ENCODE data around the gene ILF3. TPM values are rescaled to one million over a fixed set of nuclear protein-coding genes. Genes with fewer than 3 reads are reported as not detected.

ILF3 gene
- polyA plus RNA-seq, 2 of the 4 experiments (the other 2 are of a cell fraction), result 142 to 197 TPM

- FAIRE-seq (no peak), DNase-seq (ENCODE audit: low read depth in 1 of 2, low spot score in 1 of 2) (no peak), ATAC-seq (no peak)
- Histone ChIP-seq H3K4me3 (no peak overlapping the region), H3K9me3 (no peaks in the 10 kb centered on the region), H3K4me1 (no peaks in the 10 kb centered on the region), H3K27ac (no peak overlapping the region), H3K4me2 (no peak overlapping the region)
- POLR2A ChIA-PET, result no interaction called here
- 94% methylated on average over 20 of the region's 31 CpGs for WGBS (ENCODE audit: missing lambda C conversion rate)
- CTCF ChIA-PET, result interaction anchor here (1.0 to 2.5 kb wide), 3 partner anchors 12 to 106 kb away, joined by 5 to 11 read pairs (median 6); no protein-coding TSS in a partner anchor
- no peak for TF ChIP-seq SREBF2 (IDR thresholded peaks at IDR 0.05)
- TF ChIP-seq MAX (IDR thresholded peaks at IDR 0.05), result no peak
- no peak for TF ChIP-seq RAD21 (conservative IDR thresholded peaks at IDR 0.05 in 1 of 2, IDR thresholded peaks at IDR 0.05 in 1 of 2)
- no peak for TF ChIP-seq CHD4 (IDR thresholded peaks at IDR 0.05; ENCODE audit: borderline replicate concordance)
- TF ChIP-seq NPAS2 (CRISPR knock-in tag; IDR thresholded peaks at IDR 0.05; ENCODE audit: borderline replicate concordance), result no peak
- TF ChIP-seq KDM5A (IDR thresholded peaks at IDR 0.05), result no peak
- TF ChIP-seq TFCP2L1 (CRISPR knock-in tag; IDR thresholded peaks at IDR 0.05), result no peak
- TF ChIP-seq RNF2 (IDR thresholded peaks at IDR 0.05; ENCODE audit: borderline replicate concordance, low read depth), result no peak
- TF ChIP-seq FOSB (CRISPR knock-in tag; IDR thresholded peaks at IDR 0.05), result no peak
Observed at GRCh38 chr19:10686661-10687517, 32.7 kb downstream of the ILF3 start.

- no peaks in the 10 kb centered on the region for H3K4me1 ChIP-seq
- ChIA-PET POLR2A (no interaction called here), CTCF (interaction anchor here (1.0 to 2.5 kb wide), 3 partner anchors 11 to 107 kb away, joined by 5 to 11 read pairs (median 6); no protein-coding TSS in a partner anchor)
- WGBS (ENCODE audit: missing lambda C conversion rate), result 99% methylated on average over 7 of the region's 25 CpGs
- FAIRE-seq (no peak), ATAC-seq (no peak), DNase-seq (ENCODE audit: low read depth in 1 of 2, low spot score in 1 of 2) (no peak)
- H3K9me3 ChIP-seq, result no peaks in the 10 kb centered on the region
- no peak overlapping the region for H3K4me3 ChIP-seq
- TF ChIP-seq BCL3 (IDR thresholded peaks at IDR 0.05) (no peak), KDM1A (IDR thresholded peaks at IDR 0.05; ENCODE audit: low read depth) (no peak), ZNF302 (CRISPR knock-in tag; IDR thresholded peaks at IDR 0.05) (no peak), MAFK (IDR thresholded peaks at IDR 0.05; ENCODE audit: partially characterized antibody) (no peak), PBX3 (IDR thresholded peaks at IDR 0.05) (no peak), EHMT2 (IDR thresholded peaks at IDR 0.05; ENCODE audit: low read depth) (no peak), JUNB (IDR thresholded peaks at IDR 0.05) (no peak), ESRRA (IDR thresholded peaks at IDR 0.05; ENCODE audit: borderline replicate concordance, low read length) (no peak), SMC3 (IDR thresholded peaks at IDR 0.05) (no peak), HOXB13 (CRISPR knock-in tag; IDR thresholded peaks at IDR 0.05; ENCODE audit: low read depth) (no peak), SREBF2 (IDR thresholded peaks at IDR 0.05) (no peak), ZC3H11A (IDR thresholded peaks at IDR 0.05) (no peak), POLR2AphosphoS2 (conservative IDR thresholded peaks at IDR 0.05; ENCODE audit: low read length) (no peak), EP300 (IDR thresholded peaks at IDR 0.05) (no peak), GATA3 (IDR thresholded peaks at IDR 0.05; ENCODE audit: borderline replicate concordance) (no peak), NFE2L2 (conservative IDR thresholded peaks at IDR 0.05; ENCODE audit: low read length) (no peak), NR3C1 (IDR thresholded peaks at IDR 0.05) (no peak), CHD2 (IDR thresholded peaks at IDR 0.05; ENCODE audit: low read length, partially characterized antibody) (no peak), PHF8 (IDR thresholded peaks at IDR 0.05; ENCODE audit: borderline replicate concordance, low read depth) (no peak)
- H3K27ac ChIP-seq, result no peak overlapping the region
- no peak overlapping the region for H3K4me2 ChIP-seq
Observed at GRCh38 chr19:10687518-10688288, 33.6 kb downstream of the ILF3 start.
